UCSD-AML1 (cell line): ENCODE measurements around the gene JSRP1.

Source experiments
- DNase-seq: peaks from one replicate; lab custom pipeline; 2025; ENCODE audit not compliant: unreplicated experiment; lab: John Stamatoyannopoulos, UW

Gene JSRP1

GRCh38 chr19:2232286-2233151 lies 23.7 kb downstream of the JSRP1 start:
- DNase-seq, result no peak

- DNase-seq, result no peak
Measured at GRCh38 chr19:2231621-2232221, 24.5 kb downstream of the JSRP1 start.

- no peak for DNase-seq
Measured at GRCh38 chr19:2230807-2231533, 25.2 kb downstream of the JSRP1 start.

- DNase-seq, result no peak
Measured at GRCh38 chr19:2230033-2230531, 26.1 kb downstream of the JSRP1 start.

- no peak for DNase-seq
Measured at GRCh38 chr19:2229103-2230032, 26.8 kb downstream of the JSRP1 start.

GRCh38 chr19:2228157-2229030 lies 27.8 kb downstream of the JSRP1 start:
- DNase-seq, result no peak

GRCh38 chr19:2227415-2228156 lies 28.6 kb downstream of the JSRP1 start:
- DNase-seq, result no peak

- DNase-seq, result no peak
Measured at GRCh38 chr19:2226840-2227360, 29.3 kb downstream of the JSRP1 start.

GRCh38 chr19:2226051-2226839 lies 30.0 kb downstream of the JSRP1 start:
- no peak for DNase-seq

GRCh38 chr19:2225415-2226050 lies 30.7 kb downstream of the JSRP1 start:
- DNase-seq, result no peak

GRCh38 chr19:2224754-2225349 lies 31.4 kb downstream of the JSRP1 start:
- no peak for DNase-seq

GRCh38 chr19:2223959-2224358 lies 32.3 kb downstream of the JSRP1 start:
- DNase-seq, result no peak

- no peak for DNase-seq
Measured at GRCh38 chr19:2223391-2223790, 32.8 kb downstream of the JSRP1 start.

- no peak for DNase-seq
Measured at GRCh38 chr19:2221918-2222317, 34.3 kb downstream of the JSRP1 start.

GRCh38 chr19:2221250-2221831 lies 34.9 kb downstream of the JSRP1 start:
- DNase-seq, result no peak

- no peak for DNase-seq
Measured at GRCh38 chr19:2219726-2220125, 36.5 kb downstream of the JSRP1 start.

GRCh38 chr19:2217591-2217990 lies 38.6 kb downstream of the JSRP1 start:
- DNase-seq, result no peak
